ENCODE data around the gene WAC.

Gene WAC

DNA sequence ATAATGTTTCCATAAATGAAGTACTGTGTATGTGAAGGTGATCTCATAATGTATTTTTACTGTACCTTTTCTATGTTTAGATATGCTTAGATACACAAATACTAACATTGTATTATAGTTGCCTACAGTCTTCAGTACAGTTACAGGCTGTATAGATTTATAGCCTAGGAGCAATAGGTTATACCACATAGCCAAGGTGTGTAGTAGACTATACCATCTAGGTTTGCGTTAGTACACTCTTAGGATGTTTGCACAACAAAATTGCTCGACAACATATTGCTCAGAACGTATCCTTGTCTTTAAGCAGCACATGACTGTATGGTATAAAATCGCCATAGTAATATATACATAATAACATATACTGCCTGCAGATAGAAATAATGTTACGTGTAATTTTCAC is 42.9 kb downstream of the WAC start:
- TF ChIP-seq CTCF (IDR thresholded peaks at IDR 0.05; ENCODE audit: borderline replicate concordance, control extremely low read depth, extremely low read depth, insufficient read depth, missing control alignments): no peak
- no peak for DNase-seq (ENCODE audit: low spot score)
- in situ Hi-C loops (cut with MboI; ENCODE audit: low sequenced_read_pairs, unreplicated experiment): no loop called here

DNA sequence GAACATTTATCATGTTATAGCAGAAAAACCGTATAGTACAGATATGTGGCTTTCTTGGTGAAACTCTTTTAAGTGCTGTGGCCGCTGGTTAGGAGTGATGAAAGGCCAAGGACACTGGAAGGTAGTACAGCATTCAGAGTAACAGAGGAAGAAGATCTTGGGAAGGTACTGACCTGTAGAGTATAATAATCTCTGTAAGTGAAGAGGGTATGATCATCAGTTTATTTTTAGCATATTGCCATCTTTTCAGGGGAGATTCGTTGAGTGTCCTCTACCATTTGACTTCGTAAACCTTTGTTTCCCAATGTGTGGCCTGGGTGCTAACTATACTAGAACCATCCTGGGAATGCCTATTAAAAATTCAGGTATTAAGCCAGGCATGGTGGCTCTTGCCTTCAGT is 44.6 kb downstream of the WAC start:
- TF ChIP-seq CTCF (IDR thresholded peaks at IDR 0.05; ENCODE audit: borderline replicate concordance, control extremely low read depth, extremely low read depth, insufficient read depth, missing control alignments): no peak
- in situ Hi-C loops (cut with MboI; ENCODE audit: low sequenced_read_pairs, unreplicated experiment): no loop called here
- DNase-seq (ENCODE audit: low spot score): no peak

GRCh38 chr10:28578454-28578853 is 45.5 kb downstream of the WAC start:
- no peak for DNase-seq (ENCODE audit: low spot score)
- in situ Hi-C loops (cut with MboI; ENCODE audit: low sequenced_read_pairs, unreplicated experiment): no loop called here
- TF ChIP-seq CTCF (IDR thresholded peaks at IDR 0.05; ENCODE audit: borderline replicate concordance, control extremely low read depth, extremely low read depth, insufficient read depth, missing control alignments): no peak

GRCh38 chr10:28580825-28581224 is 47.9 kb downstream of the WAC start:
- no peak for DNase-seq (ENCODE audit: low spot score)
- TF ChIP-seq CTCF (IDR thresholded peaks at IDR 0.05; ENCODE audit: borderline replicate concordance, control extremely low read depth, extremely low read depth, insufficient read depth, missing control alignments): no peak
- in situ Hi-C loops (cut with MboI; ENCODE audit: low sequenced_read_pairs, unreplicated experiment): no loop called here

DNA sequence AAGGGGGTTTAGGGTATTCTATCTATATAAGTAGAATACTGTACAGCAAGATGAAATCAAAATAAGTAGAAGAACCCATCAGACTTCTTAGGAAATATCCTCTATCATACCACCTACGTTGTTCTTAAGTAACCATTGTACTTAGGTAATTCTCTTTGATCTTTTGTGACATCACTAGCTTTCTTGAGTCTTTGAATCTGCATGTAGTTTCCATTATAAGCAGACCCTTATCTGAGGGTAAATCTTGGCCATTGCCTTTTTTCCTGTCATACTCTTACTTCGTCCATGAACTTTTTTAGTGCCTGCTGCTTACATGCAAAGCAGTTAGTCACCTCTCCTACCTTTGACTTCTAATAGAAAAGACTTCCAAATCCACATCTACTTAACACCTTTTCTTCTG is 49.0 kb downstream of the WAC start:
- no peak for DNase-seq (ENCODE audit: low spot score)
- in situ Hi-C loops (cut with MboI; ENCODE audit: low sequenced_read_pairs, unreplicated experiment): no loop called here
- no peak for TF ChIP-seq CTCF (IDR thresholded peaks at IDR 0.05; ENCODE audit: borderline replicate concordance, control extremely low read depth, extremely low read depth, insufficient read depth, missing control alignments)

GRCh38 chr10:28585076-28585475 is 52.2 kb downstream of the WAC start:
- no peak for TF ChIP-seq CTCF (IDR thresholded peaks at IDR 0.05; ENCODE audit: borderline replicate concordance, control extremely low read depth, extremely low read depth, insufficient read depth, missing control alignments)
- in situ Hi-C loops (cut with MboI; ENCODE audit: low sequenced_read_pairs, unreplicated experiment): no loop called here
- DNase-seq (ENCODE audit: low spot score): no peak

GRCh38 chr10:28586176-28586575 is 53.3 kb downstream of the WAC start:
- no peak for DNase-seq (ENCODE audit: low spot score)
- in situ Hi-C loops (cut with MboI; ENCODE audit: low sequenced_read_pairs, unreplicated experiment): no loop called here
- TF ChIP-seq CTCF (IDR thresholded peaks at IDR 0.05; ENCODE audit: borderline replicate concordance, control extremely low read depth, extremely low read depth, insufficient read depth, missing control alignments): no peak
